ENCODE data around the gene FLRT2.

FLRT2 gene

DNA sequence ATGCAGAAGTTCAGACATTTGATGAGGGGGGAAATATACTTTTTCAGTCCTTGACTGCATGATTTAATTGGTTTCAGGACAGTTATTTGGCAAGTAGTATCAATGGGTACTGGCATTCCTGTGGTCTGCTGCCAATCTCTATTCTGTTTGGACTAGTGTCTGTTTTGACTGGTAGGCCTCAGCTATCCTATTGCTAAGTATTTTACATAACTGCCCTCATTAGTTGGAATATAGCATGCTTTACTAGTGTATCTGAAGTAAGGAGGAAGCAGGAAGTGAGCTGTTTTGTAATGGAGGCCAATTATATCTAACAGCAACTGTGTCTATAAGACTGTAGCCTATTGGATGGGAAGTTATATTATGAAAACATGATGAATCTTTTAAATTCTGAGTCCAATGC, 104.3 kb downstream of the FLRT2 start:
- H3K4me3 ChIP-seq (ENCODE audit: control insufficient read depth, low read depth, low read length) = no peak overlapping the region
- no peak for DNase-seq (ENCODE audit: low read depth)
- no peak for TF ChIP-seq CTCF (IDR thresholded peaks at IDR 0.05; ENCODE audit: control insufficient read depth, insufficient read depth, low read depth, low read length, missing control alignments)

GRCh38 chr14:85644211-85644610, 114.3 kb downstream of the FLRT2 start:
- H3K4me3 ChIP-seq (ENCODE audit: control insufficient read depth, low read depth, low read length) = no peak overlapping the region
- TF ChIP-seq CTCF (IDR thresholded peaks at IDR 0.05; ENCODE audit: control insufficient read depth, insufficient read depth, low read depth, low read length, missing control alignments) = no peak
- DNase-seq (ENCODE audit: low read depth) = no peak

DNA sequence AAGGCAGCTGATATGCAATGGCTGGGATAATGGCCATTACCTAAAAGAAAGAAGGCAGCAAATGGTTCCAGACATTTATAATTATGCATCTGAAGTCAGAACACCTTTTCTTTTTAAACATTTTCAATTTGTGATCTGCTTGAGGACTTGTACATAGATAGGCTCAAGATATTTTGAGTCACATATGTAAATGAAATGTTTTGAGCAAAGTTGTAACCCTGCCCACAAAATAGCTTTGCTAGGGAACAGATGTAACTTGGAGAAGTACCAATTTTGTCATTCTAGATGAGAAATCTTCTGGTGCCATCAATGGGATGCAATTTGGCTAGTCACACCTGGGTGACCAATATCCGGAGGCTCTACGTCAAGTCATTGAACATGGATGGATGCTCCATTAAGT, 123.1 kb downstream of the FLRT2 start:
- no peak overlapping the region for H3K4me3 ChIP-seq (ENCODE audit: control insufficient read depth, low read depth, low read length)
- TF ChIP-seq CTCF (IDR thresholded peaks at IDR 0.05; ENCODE audit: control insufficient read depth, insufficient read depth, low read depth, low read length, missing control alignments) = no peak

GRCh38 chr14:85660243-85660922, 130.4 kb downstream of the FLRT2 start:
- no peak for TF ChIP-seq CTCF (IDR thresholded peaks at IDR 0.05; ENCODE audit: control insufficient read depth, insufficient read depth, low read depth, low read length, missing control alignments)
- no peak for DNase-seq (ENCODE audit: low read depth)
- no peak overlapping the region for H3K4me3 ChIP-seq (ENCODE audit: control insufficient read depth, low read depth, low read length)

More for the DNA sequence above, 123.1 kb downstream of the FLRT2 start:
- DNase-seq (ENCODE audit: low read depth) = no peak

- TF ChIP-seq CTCF (IDR thresholded peaks at IDR 0.05; ENCODE audit: control insufficient read depth, insufficient read depth, low read depth, low read length, missing control alignments) = no peak
- DNase-seq (ENCODE audit: low read depth) = no peak
- no peak overlapping the region for H3K4me3 ChIP-seq (ENCODE audit: control insufficient read depth, low read depth, low read length)
Measured at GRCh38 chr14:85662096-85662495, 132.2 kb downstream of the FLRT2 start.

- no peak for TF ChIP-seq CTCF (IDR thresholded peaks at IDR 0.05; ENCODE audit: control insufficient read depth, insufficient read depth, low read depth, low read length, missing control alignments)
- no peak overlapping the region for H3K4me3 ChIP-seq (ENCODE audit: control insufficient read depth, low read depth, low read length)
- no peak for DNase-seq (ENCODE audit: low read depth)
Measured at GRCh38 chr14:85663256-85663655, 133.3 kb downstream of the FLRT2 start.
